NCI-H1092 treated with DMSO at 0.1 percent for 48 hours (cell line): ENCODE data around the gene HDAC8.
A peak's percentile ranks its signal among the peaks of the same experiment; 100 is the strongest.
"Not testable (repeated sequence)": the region's sequence is repeated elsewhere in the genome, so short reads cannot be mapped to it uniquely, and the experiment has no call there.

Source experiments
- DNase-seq: peaks from one replicate; lab custom pipeline; 2025; lab: John Stamatoyannopoulos, UW

Gene HDAC8

GRCh38 chrX:72460715-72461114 lies 111.9 kb downstream of the HDAC8 start:
- no peak for DNase-seq

GRCh38 chrX:72449034-72449433 lies 123.6 kb downstream of the HDAC8 start:
- not testable (repeated sequence) for DNase-seq

GRCh38 chrX:72440764-72441163 lies 131.9 kb downstream of the HDAC8 start:
- not testable (repeated sequence) for DNase-seq

- no peak for DNase-seq
Measured at GRCh38 chrX:72436010-72436409, 136.6 kb downstream of the HDAC8 start.

GRCh38 chrX:72430405-72430968 lies 142.2 kb downstream of the HDAC8 start:
- DNase-seq: no peak

GRCh38 chrX:72421797-72422196 lies 150.8 kb downstream of the HDAC8 start:
- DNase-seq: no peak

- DNase-seq: no peak
Measured at GRCh38 chrX:72409993-72410392, 162.7 kb downstream of the HDAC8 start.

- no peak for DNase-seq
Measured at GRCh38 chrX:72408885-72409284, 163.8 kb downstream of the HDAC8 start.

GRCh38 chrX:72405136-72405535 lies 167.5 kb downstream of the HDAC8 start:
- not testable (repeated sequence) for DNase-seq

- no peak for DNase-seq
Measured at GRCh38 chrX:72402614-72403013, 170.0 kb downstream of the HDAC8 start.

- DNase-seq: no peak
Measured at GRCh38 chrX:72399816-72400215, 172.8 kb downstream of the HDAC8 start.

GRCh38 chrX:72396117-72396516 lies 176.5 kb downstream of the HDAC8 start:
- no peak for DNase-seq

GRCh38 chrX:72395237-72395636 lies 177.4 kb downstream of the HDAC8 start:
- no peak for DNase-seq

- no peak for DNase-seq
Measured at GRCh38 chrX:72394518-72395170, 178.0 kb downstream of the HDAC8 start.

GRCh38 chrX:72393836-72394517 lies 178.7 kb downstream of the HDAC8 start:
- no peak for DNase-seq

- DNase-seq: no peak
Measured at GRCh38 chrX:72392816-72393800, 179.5 kb downstream of the HDAC8 start.

- DNase-seq: no peak
Measured at GRCh38 chrX:72392042-72392441, 180.6 kb downstream of the HDAC8 start.

- no peak for DNase-seq
Measured at GRCh38 chrX:72387247-72387646, 185.4 kb downstream of the HDAC8 start.

- peak; percentile 40 for DNase-seq
Measured at GRCh38 chrX:72382202-72382595, 190.4 kb downstream of the HDAC8 start.

- DNase-seq: peak; percentile 40
Measured at GRCh38 chrX:72381439-72382201, 191.0 kb downstream of the HDAC8 start.

GRCh38 chrX:72376124-72376523 lies 196.5 kb downstream of the HDAC8 start:
- no peak for DNase-seq
